ENCODE results near the gene DRC1.

The DRC1 gene

GRCh38 chr2:26412091-26412673, 10.5 kb downstream of the DRC1 start:
- DNase-seq (ENCODE audit: low read depth in 2 of 2): peak in 1 of 2 donors; percentile 12
- no peak for TF ChIP-seq CTCF (IDR thresholded peaks at IDR 0.05; ENCODE audit: low read depth, low read length)
- no peak overlapping the region for H3K4me3 ChIP-seq (replicated peaks in 1 of 2; ENCODE audit: low read depth in 2 of 2, low read length in 2 of 2)

- DNase-seq (ENCODE audit: low read depth in 2 of 2): no peak
- TF ChIP-seq CTCF (IDR thresholded peaks at IDR 0.05; ENCODE audit: low read depth, low read length): no peak
- H3K4me3 ChIP-seq (replicated peaks in 1 of 2; ENCODE audit: low read depth in 2 of 2, low read length in 2 of 2): no peak overlapping the region
Observed at GRCh38 chr2:26414311-26414710, 12.6 kb downstream of the DRC1 start.

- H3K4me3 ChIP-seq (replicated peaks in 1 of 2; ENCODE audit: low read depth in 2 of 2, low read length in 2 of 2): no peak overlapping the region
- TF ChIP-seq CTCF (IDR thresholded peaks at IDR 0.05; ENCODE audit: low read depth, low read length): no peak
- no peak for DNase-seq (ENCODE audit: low read depth in 2 of 2)
Observed at GRCh38 chr2:26421961-26422360, 20.2 kb downstream of the DRC1 start.

- TF ChIP-seq CTCF (IDR thresholded peaks at IDR 0.05; ENCODE audit: low read depth, low read length): no peak
- no peak for DNase-seq (ENCODE audit: low read depth in 2 of 2)
- no peak overlapping the region for H3K4me3 ChIP-seq (replicated peaks in 1 of 2; ENCODE audit: low read depth in 2 of 2, low read length in 2 of 2)
Observed at GRCh38 chr2:26422947-26423629, 21.4 kb downstream of the DRC1 start.

GRCh38 chr2:26423750-26424149, 22.0 kb downstream of the DRC1 start:
- no peak overlapping the region for H3K4me3 ChIP-seq (replicated peaks in 1 of 2; ENCODE audit: low read depth in 2 of 2, low read length in 2 of 2)
- no peak for DNase-seq (ENCODE audit: low read depth in 2 of 2)
- TF ChIP-seq CTCF (IDR thresholded peaks at IDR 0.05; ENCODE audit: low read depth, low read length): no peak

- TF ChIP-seq CTCF (IDR thresholded peaks at IDR 0.05; ENCODE audit: low read depth, low read length): no peak
- DNase-seq (ENCODE audit: low read depth in 2 of 2): no peak
- no peak overlapping the region for H3K4me3 ChIP-seq (replicated peaks in 1 of 2; ENCODE audit: low read depth in 2 of 2, low read length in 2 of 2)
Observed at GRCh38 chr2:26424221-26424620, 22.5 kb downstream of the DRC1 start.
